T-cell (primary cell): ENCODE measurements around the gene PPP1R10. TPM values are rescaled to one million over a fixed set of nuclear protein-coding genes. Genes with fewer than 3 reads are reported as not detected.

Experiments
- ATAC-seq, 4 experiments: fragments of 200-7000 bp in 3 of 4; fragments of 150-1000 bp in 1 of 4; cut with Tn5 transposase; replicated peaks in 1 of 4; 1 replicate in 3 of 4; 2 replicates in 1 of 4; pipeline ENCODE4 v1.10.0; 2021; ENCODE audit warnings: moderate library complexity in 3 of 4, mild to moderate bottlenecking in 2 of 4, moderate number of reproducible peaks in 1 of 4
- CTCF ChIA-PET, 2 donors: fragments of 300-600 bp; sonication (Branson Sonifier 250); formaldehyde crosslinking; loops; one replicate each; lab custom pipeline; 2022; ENCODE audit warnings: antibody characterized with exemption in 2 of 2; lab: Charles Lee
- POLR2A ChIA-PET, 2 donors: fragments of 300-600 bp; sonication (Branson Sonifier 250); formaldehyde crosslinking; loops; one replicate each; lab custom pipeline; 2022; ENCODE audit warnings: antibody characterized with exemption in 2 of 2; lab: Charles Lee
- DNase-seq, 35 experiments: peaks; one replicate each; pipeline versions ENCODE4 v3.0.0 to v3.0.0-alpha.2; 2013 to 2023
- H3K27ac ChIP-seq: one replicate; pipeline ENCODE4 v1.5.1; 2013; ENCODE audit warnings: low read length
- H3K27me3 ChIP-seq, 2 experiments: replicated peaks in 1 of 2; 1 replicate in 1 of 2; 2 replicates in 1 of 2; pipeline versions ENCODE4 v1.6.1 to v1.7.0; 2013; ENCODE audit warnings: low read length in 1 of 2, mixed read lengths in 1 of 2; ENCODE audit not compliant: control insufficient read depth in 2 of 2, insufficient read depth in 2 of 2; ENCODE audit errors: extremely low read depth in 1 of 2
- H3K36me3 ChIP-seq, 2 donors: 1 replicate in 1 of 2; 2 replicates in 1 of 2; pipeline versions ENCODE4 v1.6.1 to v1.7.0; 2013; ENCODE audit warnings: low read length in 1 of 2; ENCODE audit not compliant: control insufficient read depth in 2 of 2, insufficient read depth in 1 of 2; ENCODE audit errors: extremely low read depth in 1 of 2
- H3K4me1 ChIP-seq, 2 experiments: 1 replicate in 1 of 2; 2 replicates in 1 of 2; pipeline versions ENCODE4 v1.6.1 to v1.7.0; 2013; ENCODE audit warnings: low read length in 2 of 2, mixed read lengths in 1 of 2; ENCODE audit not compliant: insufficient read depth in 2 of 2, control insufficient read depth in 1 of 2; ENCODE audit errors: extremely low read depth in 1 of 2
- H3K4me3 ChIP-seq, 2 donors: 1 replicate in 1 of 2; 2 replicates in 1 of 2; pipeline versions ENCODE4 v1.5.1 to v1.7.0; 2013; ENCODE audit warnings: mild to moderate bottlenecking in 2 of 2, low read length in 1 of 2, moderate library complexity in 1 of 2; ENCODE audit not compliant: control insufficient read depth in 1 of 2; ENCODE audit errors: extremely low read depth in 1 of 2
- H3K9me3 ChIP-seq: 2 replicates; pipeline ENCODE4 v1.7.0; 2013
- H3K27ac Mint-ChIP-seq, 2 donors: one replicate each; pipeline ENCODE4 v1.8.0; 2020 to 2021; ENCODE audit warnings: mild to moderate bottlenecking in 2 of 2, mixed read lengths in 2 of 2
- H3K27me3 Mint-ChIP-seq, 2 donors: one replicate each; pipeline ENCODE4 v1.8.0; 2021 to 2022; ENCODE audit warnings: mixed read lengths in 2 of 2
- H3K36me3 Mint-ChIP-seq: one replicate; pipeline ENCODE4 v1.8.0; 2021; ENCODE audit warnings: mixed read lengths
- H3K4me1 Mint-ChIP-seq, 3 donors: one replicate each; pipeline ENCODE4 v1.8.0; 2020 to 2022; ENCODE audit warnings: mixed read lengths in 3 of 3, mild to moderate bottlenecking in 1 of 3
- H3K4me3 Mint-ChIP-seq, 3 donors: one replicate each; pipeline ENCODE4 v1.8.0; 2020 to 2022; ENCODE audit warnings: mild to moderate bottlenecking in 3 of 3, mixed read lengths in 3 of 3, moderate library complexity in 3 of 3
- H3K9me3 Mint-ChIP-seq, 3 donors: one replicate each; pipeline ENCODE4 v1.8.0; 2020 to 2022; ENCODE audit warnings: mixed read lengths in 3 of 3
- WGBS: methylation state at CpG from one replicate; pipeline ENCODE4 v1.1.5; 2013; ENCODE audit warnings: missing lambda C conversion rate; ENCODE audit not compliant: insufficient coverage; 5-methylcytosine and 5-hydroxymethylcytosine counted together
- total RNA-seq, 35 experiments: library from RNA in 6 of 35; stranded (reverse) in 6 of 35; fragments of 120-200 nt in 1 of 35; gene quantifications; one replicate each; pipeline versions ENCODE4 v1.2.1 to v1.2.4 and lab custom pipeline; 2013 to 2026

PPP1R10 gene
- total RNA-seq, 5 donors from 2014 or later (not counting 1 experiment from before 2014, with no cell fraction given) = 104 to 170 (median 163) TPM

GRCh38 chr6:30615958-30616810, 859 bp downstream of the PPP1R10 start:
- 0% methylated on average over 1 of the region's 10 CpGs for WGBS
- peaks cover 50 to 55% (median 51%) of the 10 kb centered on the region in 3 donors for H3K4me1 Mint-ChIP-seq
- Histone ChIP-seq H3K4me3 (peak overlapping the region; percentile 71 to 100), H3K36me3 (peaks cover 4 to 31% of the 10 kb centered on the region in 2 donors), H3K4me1 (peaks cover 34 to 37% of the 10 kb centered on the region in 2 experiments), H3K27me3 (no peaks in the 10 kb centered on the region), H3K27ac (peak overlapping the region; percentile 100), H3K9me3 (no peaks in the 10 kb centered on the region)
- no peaks in the 10 kb centered on the region for H3K9me3 Mint-ChIP-seq
- ChIA-PET POLR2A (interaction anchor here (0.6 to 3.1 kb wide), 12 partner anchors 11 to 126 kb away, joined by 3 to 24 read pairs (median 5); partner anchors contain the start of genes ABCF1 (in 1 of the 2), MDC1 (in 1 of the 2) and PRR3 (in 1 of the 2)), CTCF (interaction anchor here in 1 of 2 donors (1.0 to 4.2 kb wide), 3 partner anchors 63 to 106 kb away, joined by 3 to 23 read pairs (median 10); no protein-coding TSS in a partner anchor)
- peaks cover 39% of the 10 kb centered on the region for H3K36me3 Mint-ChIP-seq
- DNase-seq = peak; percentile 18 to 68 (median 42)
- peaks cover 0 to 2% of the 10 kb centered on the region in 2 donors for H3K27me3 Mint-ChIP-seq
- peak overlapping the region; percentile 93 to 100 (median 98) for H3K4me3 Mint-ChIP-seq
- H3K27ac Mint-ChIP-seq = peak overlapping the region; percentile 100
- no peak for ATAC-seq

- POLR2A ChIA-PET = interaction anchor here (0.5 to 3.1 kb wide), 42 partner anchors 10 to 1224 kb away, joined by 3 to 30 read pairs (median 5); partner anchors contain the start of genes ABCF1 (in 1 of the 2), MDC1 (in 1 of the 2) and PRR3 (in 1 of the 2)
- Histone ChIP-seq H3K9me3 (no peaks in the 10 kb centered on the region), H3K27me3 (no peaks in the 10 kb centered on the region), H3K27ac (peak overlapping the region; percentile 100), H3K4me3 (peak overlapping the region; percentile 71 to 100), H3K36me3 (peaks cover 4 to 30% of the 10 kb centered on the region in 2 donors), H3K4me1 (peaks cover 38 to 39% of the 10 kb centered on the region in 2 experiments)
- Mint-ChIP-seq H3K27me3 (peaks cover 0 to 2% of the 10 kb centered on the region in 2 donors), H3K36me3 (peaks cover 36% of the 10 kb centered on the region), H3K27ac (peak overlapping the region; percentile 100), H3K4me1 (peaks cover 58 to 62% (median 58%) of the 10 kb centered on the region in 3 donors), H3K4me3 (peak overlapping the region; percentile 93 to 100 (median 98)), H3K9me3 (no peaks in the 10 kb centered on the region)
- CTCF ChIA-PET = interaction anchor here in 1 of 2 donors (0.6 to 4.2 kb wide), 20 partner anchors 8 to 1248 kb away, joined by 3 to 23 read pairs (median 3); partner anchors contain the start of genes ABCF1, MDC1 and PRR3
- no CpG with 5 or more reads among the region's 10 CpGs for WGBS
- DNase-seq (peak in 29 of 35 experiments; percentile 13 to 66 (median 27)), ATAC-seq (no peak)
Observed at GRCh38 chr6:30615219-30615957, 1.7 kb downstream of the PPP1R10 start.

- H3K4me1 Mint-ChIP-seq = peaks cover 63 to 67% (median 64%) of the 10 kb centered on the region in 3 donors
- H3K4me3 Mint-ChIP-seq = peak overlapping the region; percentile 93 to 100 (median 98)
- peak overlapping the region; percentile 100 for H3K27ac ChIP-seq
- POLR2A ChIA-PET = interaction anchor here (0.5 to 3.1 kb wide), 41 partner anchors 10 to 1225 kb away, joined by 3 to 30 read pairs (median 5); partner anchors contain the start of genes ABCF1 (in 1 of the 2), MDC1 (in 1 of the 2) and PRR3 (in 1 of the 2)
- ATAC-seq = peak; percentile 58 to 63 (median 59)
- H3K36me3 ChIP-seq = peaks cover 4 to 28% of the 10 kb centered on the region in 2 donors
- H3K27me3 ChIP-seq = no peaks in the 10 kb centered on the region
- H3K9me3 ChIP-seq = no peaks in the 10 kb centered on the region
- peak overlapping the region; percentile 71 to 100 for H3K4me3 ChIP-seq
- CTCF ChIA-PET = interaction anchor here in 1 of 2 donors (0.5 to 4.2 kb wide), 20 partner anchors 8 to 1248 kb away, joined by 3 to 23 read pairs (median 3); partner anchors contain the start of genes ABCF1, MDC1 and PRR3
- peaks cover 0 to 2% of the 10 kb centered on the region in 2 donors for H3K27me3 Mint-ChIP-seq
- peaks cover 42 to 43% of the 10 kb centered on the region in 2 experiments for H3K4me1 ChIP-seq
- DNase-seq = peak; percentile 56 to 97 (median 88)
- peaks cover 36% of the 10 kb centered on the region for H3K36me3 Mint-ChIP-seq
- WGBS = no CpG with 5 or more reads among the region's 6 CpGs
- peak overlapping the region; percentile 100 for H3K27ac Mint-ChIP-seq
- H3K9me3 Mint-ChIP-seq = no peaks in the 10 kb centered on the region
Observed at GRCh38 chr6:30614843-30615218, 2.2 kb downstream of the PPP1R10 start.

- DNase-seq = peak in 3 of 35 experiments; percentile 6 to 42 (median 16)
- Histone ChIP-seq H3K9me3 (no peaks in the 10 kb centered on the region), H3K27ac (peak overlapping the region; percentile 100), H3K4me1 (peaks cover 45 to 48% of the 10 kb centered on the region in 2 experiments), H3K4me3 (peak overlapping the region; percentile 71 to 100), H3K36me3 (peaks cover 2 to 25% of the 10 kb centered on the region in 2 donors), H3K27me3 (no peaks in the 10 kb centered on the region)
- 0% methylated on average over 3 of the region's 8 CpGs for WGBS
- H3K27me3 Mint-ChIP-seq = peaks cover 0 to 2% of the 10 kb centered on the region in 2 donors
- ChIA-PET CTCF (interaction anchor here in 1 of 2 donors (0.5 to 4.2 kb wide), 20 partner anchors 13 to 1249 kb away, joined by 3 to 23 read pairs (median 3); partner anchors contain the start of genes ABCF1 and PRR3), POLR2A (interaction anchor here (0.5 to 3.1 kb wide), 39 partner anchors 9 to 1225 kb away, joined by 3 to 30 read pairs (median 5); partner anchors contain the start of genes ABCF1 (in 1 of the 2), MDC1 (in 1 of the 2), NFKBIL1 (in 1 of the 2) and PRR3 (in 1 of the 2))
- H3K36me3 Mint-ChIP-seq = peaks cover 35% of the 10 kb centered on the region
- ATAC-seq = no peak
- H3K27ac Mint-ChIP-seq = peak overlapping the region; percentile 100
- no peaks in the 10 kb centered on the region for H3K9me3 Mint-ChIP-seq
- H3K4me1 Mint-ChIP-seq = peaks cover 63 to 67% (median 65%) of the 10 kb centered on the region in 3 donors
- peak overlapping the region; percentile 93 to 100 (median 98) for H3K4me3 Mint-ChIP-seq
Observed at GRCh38 chr6:30614044-30614842, 2.8 kb downstream of the PPP1R10 start.
